Measurements from ENCODE around the gene DNALI1. TPM values are rescaled to one million over a fixed set of nuclear protein-coding genes. Genes with fewer than 3 reads are reported as not detected.

DNALI1 gene
- total and polyA plus RNA-seq, 2 experiments from 2014 or later = 5.4 to 25.6 TPM

GRCh38 chr1:37545019-37545418 is 11.7 kb upstream of the DNALI1 start:
- Histone ChIP-seq H3K4me2 (no peak overlapping the region), H3K27ac (ENCODE audit: low read depth) (no peak overlapping the region), H3K79me2 (replicated peaks; ENCODE audit: insufficient read depth) (peaks cover 21% of the 10 kb centered on the region; the same call in 1 of the 2 replicates), H4K20me1 (replicated peaks; ENCODE audit: insufficient read depth) (peaks cover 5% of the 10 kb centered on the region; the same call in 1 of the 2 replicates), H3K9me2 (ENCODE audit: insufficient read depth) (no peaks in the 10 kb centered on the region), H3K36me3 (ENCODE audit: insufficient read depth) (peaks cover 13% of the 10 kb centered on the region), H3F3A (replicated peaks; ENCODE audit: low read depth) (no peaks in the 10 kb centered on the region), H3K4me1 (ENCODE audit: insufficient read depth) (no peaks in the 10 kb centered on the region), H3K27me3 (ENCODE audit: insufficient read depth) (no peaks in the 10 kb centered on the region), H2AFZ (no peak overlapping the region), H3K4me3 (no peak overlapping the region)
- ATAC-seq (no peak), DNase-seq (ENCODE audit: low spot score) (no peak)
- Mint-ChIP-seq H3K4me1 (no peaks in the 10 kb centered on the region), H3K4me3 (no peak overlapping the region), H3K9me3 (no peaks in the 10 kb centered on the region), H3K36me3 (ENCODE audit: low read depth) (peaks cover 55% of the 10 kb centered on the region), H3K27me3 (ENCODE audit: insufficient read depth, low read depth, poor library complexity) (no peaks in the 10 kb centered on the region), H3K27ac (no peak overlapping the region)
- TF ChIP-seq ZNF331 (CRISPR knock-in tag; IDR thresholded peaks at IDR 0.05; ENCODE audit: low read depth) (no peak), ZNF462 (CRISPR knock-in tag; IDR thresholded peaks at IDR 0.05) (no peak), REST (IDR thresholded peaks at IDR 0.05; ENCODE audit: unreplicated experiment) (no peak), POLR2AphosphoS5 (IDR thresholded peaks at IDR 0.05; ENCODE audit: low read depth) (no peak), CREB1 (CRISPR knock-in tag; IDR thresholded peaks at IDR 0.05; ENCODE audit: low read depth) (no peak), ZNF114 (CRISPR knock-in tag; IDR thresholded peaks at IDR 0.05) (no peak), JUNB (IDR thresholded peaks at IDR 0.05; ENCODE audit: unreplicated experiment) (no peak)

Data from GM23338 (cell line).